ENCODE measurements around the gene ORC6.
"Not testable (repeated sequence)": the region's sequence is repeated elsewhere in the genome, so short reads cannot be mapped to it uniquely, and the experiment has no call there.

ORC6 gene

GRCh38 chr16:46689365-46690280 lies at the start of gene ORC6:
Gene ORC6, plus strand, starts transcription at chr16:46689659. Its CDS starts 47 bp downstream, at chr16:46689706.
- peak; percentile 94 for DNase-seq (ENCODE audit: insufficient read length, low spot score)
- peak; percentile 31 for FAIRE-seq

GRCh38 chr16:46648656-46649055 lies 40.8 kb upstream of the ORC6 start:
- FAIRE-seq = no peak
- no peak for DNase-seq (ENCODE audit: insufficient read length, low spot score)

GRCh38 chr16:46649588-46650253 lies 39.7 kb upstream of the ORC6 start:
- no peak for DNase-seq (ENCODE audit: insufficient read length, low spot score)
- FAIRE-seq = no peak

- no peak for FAIRE-seq
- DNase-seq (ENCODE audit: insufficient read length, low spot score) = no peak
Observed at GRCh38 chr16:46650254-46650623, 39.2 kb upstream of the ORC6 start.

GRCh38 chr16:46651305-46651704 lies 38.2 kb upstream of the ORC6 start:
- no peak for FAIRE-seq
- DNase-seq (ENCODE audit: insufficient read length, low spot score) = no peak

GRCh38 chr16:46658925-46659324 lies 30.5 kb upstream of the ORC6 start:
- no peak for DNase-seq (ENCODE audit: insufficient read length, low spot score)
- no peak for FAIRE-seq

GRCh38 chr16:46662123-46662522 lies 27.3 kb upstream of the ORC6 start:
- FAIRE-seq (no peak), DNase-seq (ENCODE audit: insufficient read length, low spot score) (no peak)

GRCh38 chr16:46673320-46674013 lies 16.0 kb upstream of the ORC6 start:
- FAIRE-seq (no peak), DNase-seq (ENCODE audit: insufficient read length, low spot score) (peak; percentile 41)

- not testable (repeated sequence) for DNase-seq (ENCODE audit: insufficient read length, low spot score); FAIRE-seq
Observed at GRCh38 chr16:46677943-46678342, 11.5 kb upstream of the ORC6 start.

GRCh38 chr16:46681867-46682266 lies 7.6 kb upstream of the ORC6 start:
- not testable (repeated sequence) for FAIRE-seq

GRCh38 chr16:46686815-46687473 lies 2.5 kb upstream of the ORC6 start:
- DNase-seq (ENCODE audit: insufficient read length, low spot score) (no peak), FAIRE-seq (no peak)

More at GRCh38 chr16:46681867-46682266, 7.6 kb upstream of the ORC6 start:
- DNase-seq (ENCODE audit: insufficient read length, low spot score) = not testable (repeated sequence)

GRCh38 chr16:46687486-46687885 lies 2.0 kb upstream of the ORC6 start:
- FAIRE-seq (no peak), DNase-seq (ENCODE audit: insufficient read length, low spot score) (no peak)

GRCh38 chr16:46688101-46688653 lies 1.3 kb upstream of the ORC6 start:
- no peak for DNase-seq (ENCODE audit: insufficient read length, low spot score)
- FAIRE-seq = no peak

- DNase-seq (ENCODE audit: insufficient read length, low spot score) (peak; percentile 95), FAIRE-seq (peak; percentile 76)
Observed at GRCh38 chr16:46688654-46689364, 650 bp upstream of the ORC6 start, which contains the start of gene VPS35. Gene VPS35, minus strand, starts transcription at chr16:46689178. Its CDS starts 45 bp downstream, at chr16:46689133.

- no peak for DNase-seq (ENCODE audit: insufficient read length, low spot score)
- no peak for FAIRE-seq
Observed at GRCh38 chr16:46690281-46691178, 1.1 kb downstream of the ORC6 start.

GRCh38 chr16:46691726-46692125 lies 2.3 kb downstream of the ORC6 start:
- FAIRE-seq (no peak), DNase-seq (ENCODE audit: insufficient read length, low spot score) (no peak)

GRCh38 chr16:46693598-46693997 lies 4.1 kb downstream of the ORC6 start:
- DNase-seq (ENCODE audit: insufficient read length, low spot score) (no peak), FAIRE-seq (no peak)

- FAIRE-seq (no peak), DNase-seq (ENCODE audit: insufficient read length, low spot score) (no peak)
Observed at GRCh38 chr16:46695937-46696336, 6.5 kb downstream of the ORC6 start.

- DNase-seq (ENCODE audit: insufficient read length, low spot score) = no peak
Observed at GRCh38 chr16:46696957-46697356, 7.5 kb downstream of the ORC6 start.

More at GRCh38 chr16:46696957-46697356, 7.5 kb downstream of the ORC6 start:
- no peak for FAIRE-seq
